Panc1 (cell line): ENCODE data around the gene TNPO2.

Source experiments
- POLR2AphosphoS5 ChIP-seq: IDR thresholded peaks from 2 replicates; pipeline ENCODE4 v1.6.1; 2012; ENCODE audit warnings: mild to moderate bottlenecking, low read depth, low read length, moderate library complexity
- TF ChIP-seq, protein P1 (sequence below): fragments of 450-650 bp; IDR thresholded peaks from 2 replicates; pipeline ENCODE4 v1.5.1; 2017; ENCODE audit warnings: mild to moderate bottlenecking
- TF ChIP-seq, protein P2 (sequence below), 2 experiments: IDR thresholded peaks; 2 replicates each; pipeline ENCODE4 v1.6.1; 2011 to 2012; ENCODE audit warnings: low read depth in 2 of 2, control low read depth in 1 of 2, low read length in 1 of 2, mild to moderate bottlenecking in 1 of 2, moderate library complexity in 1 of 2; ENCODE audit not compliant: insufficient read depth in 1 of 2

DNA sequence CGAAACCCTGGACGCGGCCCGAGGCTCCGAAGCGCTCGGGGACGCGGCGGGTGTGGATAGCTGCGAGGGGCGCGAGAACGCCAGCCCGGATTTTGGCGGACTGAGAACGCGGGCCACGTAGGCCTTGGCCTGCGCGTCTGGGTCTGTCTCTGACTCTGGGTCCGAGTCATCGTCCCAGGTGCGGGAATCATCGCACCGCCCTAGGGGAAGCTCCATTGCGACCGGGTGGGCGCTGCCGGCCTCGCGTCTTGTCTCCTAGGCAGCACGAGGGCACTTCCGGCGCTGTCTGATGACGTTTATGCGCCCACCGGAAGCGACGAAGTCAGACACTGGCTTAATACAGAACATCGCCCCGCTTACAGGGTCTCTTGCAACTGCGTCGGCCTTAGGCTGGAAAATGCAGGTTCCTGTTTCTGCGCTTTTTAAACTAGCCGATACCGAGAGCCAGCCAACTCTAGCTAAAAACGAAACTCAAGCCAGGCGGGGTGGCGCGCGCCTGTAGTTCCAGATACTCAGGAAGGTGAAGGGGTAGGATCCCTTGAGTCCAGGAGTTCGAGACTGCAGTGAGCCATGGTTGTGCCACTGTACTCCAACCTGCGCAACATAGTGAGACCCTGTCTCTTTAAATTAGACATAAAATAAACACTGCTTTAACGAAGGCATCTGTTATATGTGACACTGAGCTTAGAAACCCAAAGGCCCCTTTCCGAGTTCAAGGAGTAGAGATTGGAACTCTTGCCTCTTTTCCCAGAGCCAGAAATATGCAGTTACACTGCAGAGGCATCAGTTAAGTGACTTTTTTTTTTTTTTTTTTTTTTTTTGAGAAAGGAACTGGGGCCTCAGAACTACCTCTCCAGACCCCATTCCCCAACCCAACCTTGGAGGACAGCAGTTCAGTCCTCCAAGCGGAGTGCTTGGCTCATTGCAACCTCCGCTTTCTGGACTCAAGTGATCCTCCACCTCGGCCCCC lies 27.1 kb downstream of the TNPO2 start, which contains the start of gene FBXW9:
- TF ChIP-seq, protein P1, sequence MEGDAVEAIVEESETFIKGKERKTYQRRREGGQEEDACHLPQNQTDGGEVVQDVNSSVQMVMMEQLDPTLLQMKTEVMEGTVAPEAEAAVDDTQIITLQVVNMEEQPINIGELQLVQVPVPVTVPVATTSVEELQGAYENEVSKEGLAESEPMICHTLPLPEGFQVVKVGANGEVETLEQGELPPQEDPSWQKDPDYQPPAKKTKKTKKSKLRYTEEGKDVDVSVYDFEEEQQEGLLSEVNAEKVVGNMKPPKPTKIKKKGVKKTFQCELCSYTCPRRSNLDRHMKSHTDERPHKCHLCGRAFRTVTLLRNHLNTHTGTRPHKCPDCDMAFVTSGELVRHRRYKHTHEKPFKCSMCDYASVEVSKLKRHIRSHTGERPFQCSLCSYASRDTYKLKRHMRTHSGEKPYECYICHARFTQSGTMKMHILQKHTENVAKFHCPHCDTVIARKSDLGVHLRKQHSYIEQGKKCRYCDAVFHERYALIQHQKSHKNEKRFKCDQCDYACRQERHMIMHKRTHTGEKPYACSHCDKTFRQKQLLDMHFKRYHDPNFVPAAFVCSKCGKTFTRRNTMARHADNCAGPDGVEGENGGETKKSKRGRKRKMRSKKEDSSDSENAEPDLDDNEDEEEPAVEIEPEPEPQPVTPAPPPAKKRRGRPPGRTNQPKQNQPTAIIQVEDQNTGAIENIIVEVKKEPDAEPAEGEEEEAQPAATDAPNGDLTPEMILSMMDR: no peak
- TF ChIP-seq POLR2AphosphoS5: peak; percentile 94
- TF ChIP-seq, protein P2, sequence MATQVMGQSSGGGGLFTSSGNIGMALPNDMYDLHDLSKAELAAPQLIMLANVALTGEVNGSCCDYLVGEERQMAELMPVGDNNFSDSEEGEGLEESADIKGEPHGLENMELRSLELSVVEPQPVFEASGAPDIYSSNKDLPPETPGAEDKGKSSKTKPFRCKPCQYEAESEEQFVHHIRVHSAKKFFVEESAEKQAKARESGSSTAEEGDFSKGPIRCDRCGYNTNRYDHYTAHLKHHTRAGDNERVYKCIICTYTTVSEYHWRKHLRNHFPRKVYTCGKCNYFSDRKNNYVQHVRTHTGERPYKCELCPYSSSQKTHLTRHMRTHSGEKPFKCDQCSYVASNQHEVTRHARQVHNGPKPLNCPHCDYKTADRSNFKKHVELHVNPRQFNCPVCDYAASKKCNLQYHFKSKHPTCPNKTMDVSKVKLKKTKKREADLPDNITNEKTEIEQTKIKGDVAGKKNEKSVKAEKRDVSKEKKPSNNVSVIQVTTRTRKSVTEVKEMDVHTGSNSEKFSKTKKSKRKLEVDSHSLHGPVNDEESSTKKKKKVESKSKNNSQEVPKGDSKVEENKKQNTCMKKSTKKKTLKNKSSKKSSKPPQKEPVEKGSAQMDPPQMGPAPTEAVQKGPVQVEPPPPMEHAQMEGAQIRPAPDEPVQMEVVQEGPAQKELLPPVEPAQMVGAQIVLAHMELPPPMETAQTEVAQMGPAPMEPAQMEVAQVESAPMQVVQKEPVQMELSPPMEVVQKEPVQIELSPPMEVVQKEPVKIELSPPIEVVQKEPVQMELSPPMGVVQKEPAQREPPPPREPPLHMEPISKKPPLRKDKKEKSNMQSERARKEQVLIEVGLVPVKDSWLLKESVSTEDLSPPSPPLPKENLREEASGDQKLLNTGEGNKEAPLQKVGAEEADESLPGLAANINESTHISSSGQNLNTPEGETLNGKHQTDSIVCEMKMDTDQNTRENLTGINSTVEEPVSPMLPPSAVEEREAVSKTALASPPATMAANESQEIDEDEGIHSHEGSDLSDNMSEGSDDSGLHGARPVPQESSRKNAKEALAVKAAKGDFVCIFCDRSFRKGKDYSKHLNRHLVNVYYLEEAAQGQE (IDR thresholded peaks at IDR 0.05; ENCODE audit: insufficient read depth in 1 of 2, low read depth in 2 of 2, low read length in 1 of 2): no peak
